WI38 (cell line): Measurements from ENCODE around the gene SLC23A2.

Experiments
- H3K4me3 ChIP-seq: 2 replicates; pipeline ENCODE4 v1.5.1; 2011; ENCODE audit warnings: low read depth, mild to moderate bottlenecking, control low read depth, low read length
- CTCF ChIP-seq: IDR thresholded peaks from 2 replicates; pipeline ENCODE4 v1.5.1; 2012; ENCODE audit warnings: low read depth, mild to moderate bottlenecking, control low read depth, low read length

Gene SLC23A2

GRCh38 chr20:4942331-4942730 lies 59.0 kb downstream of the SLC23A2 start:
- H3K4me3 ChIP-seq = no peak overlapping the region
- no peak for TF ChIP-seq CTCF

- no peak overlapping the region for H3K4me3 ChIP-seq
- no peak for TF ChIP-seq CTCF
Observed at GRCh38 chr20:4937407-4938319, 63.6 kb downstream of the SLC23A2 start.

GRCh38 chr20:4936851-4937406 lies 64.4 kb downstream of the SLC23A2 start:
- no peak overlapping the region for H3K4me3 ChIP-seq
- no peak for TF ChIP-seq CTCF

GRCh38 chr20:4936392-4936850 lies 64.9 kb downstream of the SLC23A2 start:
- H3K4me3 ChIP-seq = no peak overlapping the region
- TF ChIP-seq CTCF = no peak

- no peak overlapping the region for H3K4me3 ChIP-seq
- TF ChIP-seq CTCF = no peak
Observed at GRCh38 chr20:4932061-4932460, 69.2 kb downstream of the SLC23A2 start.

GRCh38 chr20:4929686-4930397 lies 71.5 kb downstream of the SLC23A2 start:
- TF ChIP-seq CTCF = no peak
- no peak overlapping the region for H3K4me3 ChIP-seq
